ENCODE data around the gene CLEC3B. TPM values are rescaled to one million over a fixed set of nuclear protein-coding genes. Genes with fewer than 3 reads are reported as not detected.

The CLEC3B gene
- total and polyA plus RNA-seq, 2 donors (not counting 3 experiments of a cell fraction or from before 2014, with no cell fraction given) = 1.8 TPM; not detected in 1

DNA sequence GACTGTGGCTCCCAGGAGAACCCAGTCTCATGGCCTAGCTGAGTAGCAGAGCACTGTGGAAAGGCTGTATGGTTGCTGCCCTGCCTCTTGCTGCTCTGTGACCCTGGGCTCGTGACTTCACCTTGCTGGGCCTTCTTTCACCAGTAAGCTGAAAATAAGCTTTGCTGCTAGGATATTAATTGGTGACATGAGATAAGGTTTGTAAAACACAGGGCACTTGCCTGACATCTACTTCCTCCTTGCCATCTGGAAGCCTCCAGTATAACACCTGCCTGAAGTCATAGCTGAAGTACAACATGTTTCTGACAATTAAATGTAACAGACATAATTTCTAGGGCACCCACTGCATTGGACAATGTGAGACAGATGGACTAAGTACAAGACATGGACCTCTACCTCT lies 53.6 kb downstream of the CLEC3B start:
- no peaks in the 10 kb centered on the region for H4K20me1 ChIP-seq (replicated peaks; ENCODE audit: control insufficient read depth, extremely low read depth, insufficient read depth, low read length)
- FAIRE-seq (no peak), DNase-seq (ENCODE audit: low read depth, low spot score) (no peak)
- ChIA-PET POLR2A (no interaction called here), CTCF (interaction anchor here (0.7 to 1.5 kb wide), 3 partner anchors 11 to 131 kb away, joined by 3 to 7 read pairs (median 3); no protein-coding TSS in a partner anchor)
- dilution Hi-C loops (cut with MboI; ENCODE audit: extremely low pct_ligation_motif_present, low sequenced_read_pairs) = no loop called here
- H3K27ac ChIP-seq (ENCODE audit: insufficient read depth, low read depth, low read length) = no peak overlapping the region
- H3K4me3 ChIP-seq (replicated peaks in 1 of 3; ENCODE audit: insufficient read depth in 1 of 3, low read depth in 1 of 3, low read length in 3 of 3) = no peak overlapping the region
- H3K4me2 ChIP-seq (ENCODE audit: insufficient read depth, low read length) = no peak overlapping the region
- TF ChIP-seq MYC (IDR thresholded peaks at IDR 0.05; ENCODE audit: low read depth, low read length) = no peak
- TF ChIP-seq POLR2AphosphoS5 (IDR thresholded peaks at IDR 0.05; ENCODE audit: insufficient read depth, low read depth, low read length) = no peak
- TF ChIP-seq FOS (IDR thresholded peaks at IDR 0.05; ENCODE audit: borderline replicate concordance, insufficient read depth, low read length) = no peak
- TF ChIP-seq, protein P1, sequence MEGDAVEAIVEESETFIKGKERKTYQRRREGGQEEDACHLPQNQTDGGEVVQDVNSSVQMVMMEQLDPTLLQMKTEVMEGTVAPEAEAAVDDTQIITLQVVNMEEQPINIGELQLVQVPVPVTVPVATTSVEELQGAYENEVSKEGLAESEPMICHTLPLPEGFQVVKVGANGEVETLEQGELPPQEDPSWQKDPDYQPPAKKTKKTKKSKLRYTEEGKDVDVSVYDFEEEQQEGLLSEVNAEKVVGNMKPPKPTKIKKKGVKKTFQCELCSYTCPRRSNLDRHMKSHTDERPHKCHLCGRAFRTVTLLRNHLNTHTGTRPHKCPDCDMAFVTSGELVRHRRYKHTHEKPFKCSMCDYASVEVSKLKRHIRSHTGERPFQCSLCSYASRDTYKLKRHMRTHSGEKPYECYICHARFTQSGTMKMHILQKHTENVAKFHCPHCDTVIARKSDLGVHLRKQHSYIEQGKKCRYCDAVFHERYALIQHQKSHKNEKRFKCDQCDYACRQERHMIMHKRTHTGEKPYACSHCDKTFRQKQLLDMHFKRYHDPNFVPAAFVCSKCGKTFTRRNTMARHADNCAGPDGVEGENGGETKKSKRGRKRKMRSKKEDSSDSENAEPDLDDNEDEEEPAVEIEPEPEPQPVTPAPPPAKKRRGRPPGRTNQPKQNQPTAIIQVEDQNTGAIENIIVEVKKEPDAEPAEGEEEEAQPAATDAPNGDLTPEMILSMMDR (IDR thresholded peaks at IDR 0.05; ENCODE audit: extremely low read depth in 1 of 2, insufficient read depth in 1 of 2, low read depth in 1 of 2, low read length in 2 of 2) = no peak
- TF ChIP-seq GATA2 (IDR thresholded peaks at IDR 0.05; ENCODE audit: insufficient read depth, insufficient read length, low read depth, low read length) = no peak
- TF ChIP-seq, protein P2, sequence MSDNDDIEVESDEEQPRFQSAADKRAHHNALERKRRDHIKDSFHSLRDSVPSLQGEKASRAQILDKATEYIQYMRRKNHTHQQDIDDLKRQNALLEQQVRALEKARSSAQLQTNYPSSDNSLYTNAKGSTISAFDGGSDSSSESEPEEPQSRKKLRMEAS (IDR thresholded peaks at IDR 0.05; ENCODE audit: insufficient read depth, insufficient read length) = no peak
- H3K9ac ChIP-seq (replicated peaks; ENCODE audit: extremely low read depth, insufficient read depth, low read length) = no peak overlapping the region
- H3K36me3 ChIP-seq (ENCODE audit: control insufficient read depth in 2 of 2, extremely low read depth in 1 of 2, insufficient read depth in 2 of 2, low read length in 2 of 2) = no peaks in the 10 kb centered on the region
- H3K79me2 ChIP-seq (ENCODE audit: control insufficient read depth, insufficient read depth, low read length) = no peaks in the 10 kb centered on the region
- no TSS peak for BruUV-seq (replicated peaks)
- peaks cover 0 to 4% of the 10 kb centered on the region in 2 experiments for H3K27me3 ChIP-seq (ENCODE audit: control insufficient read depth in 2 of 2, insufficient read depth in 2 of 2, low read length in 2 of 2)
- intact Hi-C loops (cut with micrococcal nuclease) = no loop called here
- peaks cover 2% of the 10 kb centered on the region for H3K4me1 ChIP-seq (ENCODE audit: control insufficient read depth, extremely low read depth, insufficient read depth, low read length)
- H3K9me1 ChIP-seq (replicated peaks; ENCODE audit: control insufficient read depth, extremely low read depth, insufficient read depth, low read length) = no peaks in the 10 kb centered on the region
- H2AFZ ChIP-seq (ENCODE audit: low read depth, low read length) = no peak overlapping the region
- no peaks in the 10 kb centered on the region for H3K9me3 ChIP-seq (replicated peaks; ENCODE audit: control insufficient read depth, insufficient read depth, low read length)
